HG02840 (cell line): ENCODE data around the gene CZIB.
"Not testable (repeated sequence)": the region's sequence is repeated elsewhere in the genome, so short reads cannot be mapped to it uniquely, and the experiment has no call there.

Experiments used
- ATAC-seq: cut with Tn5 transposase; IDR thresholded peaks from one replicate; pipeline ENCODE4 v1.9.1; 2021; ENCODE audit warnings: mild to moderate bottlenecking, moderate library complexity, moderate number of reproducible peaks; ENCODE audit not compliant: unreplicated experiment, low FRiP score

Gene CZIB

GRCh38 chr1:53195246-53196016 is 25.0 kb downstream of the CZIB start:
- ATAC-seq, result no peak

GRCh38 chr1:53190210-53190611 is 30.2 kb downstream of the CZIB start:
- no peak for ATAC-seq

- ATAC-seq, result no peak
These were observed 31.4 kb downstream of the CZIB start for GRCh38 chr1:53189061-53189460.

GRCh38 chr1:53188099-53188498 is 32.3 kb downstream of the CZIB start:
- ATAC-seq, result no peak

GRCh38 chr1:53187401-53187800 is 33.0 kb downstream of the CZIB start:
- no peak for ATAC-seq

GRCh38 chr1:53186533-53186932 is 33.9 kb downstream of the CZIB start:
- ATAC-seq, result no peak

GRCh38 chr1:53185955-53186297 is 34.5 kb downstream of the CZIB start:
- ATAC-seq, result not testable (repeated sequence)

GRCh38 chr1:53183095-53183990 is 37.1 kb downstream of the CZIB start:
- ATAC-seq, result no peak

- ATAC-seq, result no peak
These were observed 37.7 kb downstream of the CZIB start for GRCh38 chr1:53182716-53183094.

- no peak for ATAC-seq
These were observed 38.3 kb downstream of the CZIB start for GRCh38 chr1:53182111-53182593.

- no peak for ATAC-seq
These were observed 39.5 kb downstream of the CZIB start for GRCh38 chr1:53180951-53181350.

GRCh38 chr1:53180226-53180625 is 40.2 kb downstream of the CZIB start:
- no peak for ATAC-seq

GRCh38 chr1:53176452-53177208 is 43.8 kb downstream of the CZIB start:
- no peak for ATAC-seq

- no peak for ATAC-seq
These were observed 45.2 kb downstream of the CZIB start for GRCh38 chr1:53174971-53175913.

- ATAC-seq, result no peak
These were observed 47.9 kb downstream of the CZIB start for GRCh38 chr1:53172426-53173128.

GRCh38 chr1:53166912-53167311 is 53.5 kb downstream of the CZIB start:
- ATAC-seq, result no peak

- ATAC-seq, result no peak
These were observed 54.1 kb downstream of the CZIB start for GRCh38 chr1:53166366-53166765.

- no peak for ATAC-seq
These were observed 54.9 kb downstream of the CZIB start for GRCh38 chr1:53165408-53165961.
